Measurements from ENCODE around the gene ID1.
"Not testable (repeated sequence)": the region's sequence is repeated elsewhere in the genome, so short reads cannot be mapped to it uniquely, and the experiment has no call there.

Gene ID1

GRCh38 chr20:31573555-31574321 lies 31.4 kb upstream of the ID1 start:
- DNase-seq (ENCODE audit: low spot score), result no peak

DNA sequence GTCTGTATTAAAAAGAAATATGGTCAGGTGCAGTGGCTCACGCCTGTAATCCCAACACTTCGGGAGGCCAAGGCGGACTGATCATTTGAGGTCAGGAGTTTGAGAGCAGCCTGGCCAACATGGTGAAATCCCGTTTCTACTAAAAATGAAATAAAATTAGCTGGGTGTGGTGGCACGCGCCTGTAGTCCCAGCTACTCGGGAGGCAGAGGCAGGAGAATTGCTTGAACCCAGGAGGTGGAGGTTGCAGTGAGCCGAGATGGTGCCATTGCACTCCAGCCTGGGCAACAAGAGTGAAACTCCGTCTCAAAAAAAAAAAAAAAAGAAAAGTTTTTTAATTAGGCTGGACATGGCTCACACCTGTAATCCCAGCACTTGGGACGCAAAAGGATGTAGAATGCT lies 30.1 kb upstream of the ID1 start:
- not testable (repeated sequence) for DNase-seq (ENCODE audit: low spot score)

- DNase-seq (ENCODE audit: low spot score), result no peak
Observed at GRCh38 chr20:31576751-31577150, 28.3 kb upstream of the ID1 start.

- DNase-seq (ENCODE audit: low spot score), result no peak
Observed at GRCh38 chr20:31577194-31577593, 27.9 kb upstream of the ID1 start.

- no peak for DNase-seq (ENCODE audit: low spot score)
Observed at GRCh38 chr20:31578448-31579138, 26.5 kb upstream of the ID1 start.

- no peak for DNase-seq (ENCODE audit: low spot score)
Observed at GRCh38 chr20:31579245-31579644, 25.8 kb upstream of the ID1 start.

DNA sequence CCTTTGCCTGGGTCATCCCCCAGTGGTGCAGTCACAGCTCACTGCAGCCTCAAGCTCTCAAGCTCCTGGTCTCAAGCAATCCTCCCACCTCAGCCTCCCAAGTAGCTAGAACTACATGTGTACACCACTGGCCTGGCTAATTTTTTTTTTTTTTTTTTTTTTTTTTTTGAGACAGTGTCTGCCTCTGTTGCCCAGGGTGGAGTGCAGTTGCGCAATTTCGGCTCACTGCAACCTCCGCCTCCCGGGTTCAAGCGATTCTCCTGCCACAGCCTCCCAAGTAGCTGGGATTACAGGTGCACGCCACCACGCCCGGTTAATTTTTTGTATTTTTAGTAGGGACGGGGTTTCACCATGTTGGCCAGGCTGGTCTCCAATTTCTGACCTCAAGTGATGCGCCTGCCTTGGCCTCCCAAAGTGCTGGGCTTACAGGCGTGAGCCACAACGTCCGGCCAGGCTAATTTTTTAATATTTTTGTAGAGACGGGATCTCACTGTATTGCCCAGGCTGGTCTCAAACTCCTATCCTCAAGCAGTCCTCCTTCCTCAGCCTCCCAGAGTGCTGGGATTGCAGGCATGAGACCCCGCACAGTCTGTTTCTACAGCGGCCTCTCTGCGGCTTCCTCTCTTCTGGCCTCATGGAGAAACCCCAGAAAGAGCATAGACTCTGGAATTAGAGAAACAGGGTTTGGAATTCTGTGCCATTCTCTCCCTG lies 25.0 kb upstream of the ID1 start:
- DNase-seq (ENCODE audit: low spot score), result not testable (repeated sequence)

DNA sequence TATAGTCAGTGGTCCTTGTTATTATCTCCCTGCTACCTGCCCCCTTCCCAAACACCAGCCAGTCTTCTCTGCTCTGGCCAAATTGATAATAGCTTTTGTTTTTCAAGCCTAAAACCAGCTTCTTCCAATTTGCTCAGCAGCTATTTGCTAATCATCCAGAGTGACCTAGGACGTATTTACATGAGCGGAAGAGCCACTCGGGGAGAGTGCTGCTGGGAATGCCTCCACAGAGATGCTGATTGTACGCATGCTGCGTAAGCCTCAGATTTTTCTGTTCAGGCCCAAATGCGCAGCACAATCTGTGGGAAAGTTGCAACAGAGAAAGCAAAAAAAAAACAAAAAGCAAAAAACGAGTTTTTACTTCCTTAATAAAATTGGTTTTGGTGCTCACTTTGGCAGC lies 24.4 kb upstream of the ID1 start:
- DNase-seq (ENCODE audit: low spot score), result no peak

- no peak for DNase-seq (ENCODE audit: low spot score)
Observed at GRCh38 chr20:31581391-31581790, 23.7 kb upstream of the ID1 start.

- peak; percentile 71 for DNase-seq (ENCODE audit: low spot score)
Observed at GRCh38 chr20:31587545-31588389, 17.3 kb upstream of the ID1 start.

- no peak for DNase-seq (ENCODE audit: low spot score)
Observed at GRCh38 chr20:31590717-31591225, 14.3 kb upstream of the ID1 start.

DNA sequence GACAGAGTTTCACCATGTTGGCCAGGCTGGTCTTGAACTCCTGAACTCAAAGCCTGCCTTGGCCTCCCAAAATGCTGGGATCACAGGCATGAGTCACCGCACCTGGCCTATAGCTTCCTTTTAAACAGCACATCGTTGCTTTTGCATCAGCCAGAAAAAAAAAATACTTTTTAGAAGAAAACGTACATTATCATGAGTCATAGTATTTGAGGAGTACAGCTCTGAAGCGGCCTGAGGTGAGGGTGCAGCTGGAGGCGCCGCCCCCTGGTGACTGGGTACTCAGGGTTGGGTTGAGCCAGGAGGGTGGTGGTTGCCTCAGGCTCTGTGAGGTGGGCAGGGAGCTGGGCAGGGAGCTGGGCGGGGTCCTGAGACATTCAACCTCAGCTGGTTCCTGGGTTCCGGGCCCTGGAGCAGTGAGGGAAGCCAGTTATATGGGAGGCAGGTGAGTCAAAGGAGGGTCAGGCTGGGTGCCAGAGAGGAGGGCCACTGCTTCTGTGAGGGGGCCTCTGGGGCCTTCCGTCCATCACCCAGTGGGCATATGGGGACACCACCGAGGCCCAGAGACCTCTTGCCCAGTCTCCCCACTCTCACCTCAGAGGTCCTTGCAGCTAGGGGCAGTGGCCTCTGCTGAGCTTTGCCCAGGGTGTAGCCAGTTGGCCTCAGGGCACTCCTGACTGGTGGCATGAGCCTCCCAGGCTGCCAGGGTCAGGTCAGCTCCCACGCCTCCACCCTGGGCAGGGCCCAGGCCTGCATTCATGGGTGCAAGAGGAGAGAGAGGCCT lies 11.7 kb upstream of the ID1 start:
- DNase-seq (ENCODE audit: low spot score), result no peak

DNA sequence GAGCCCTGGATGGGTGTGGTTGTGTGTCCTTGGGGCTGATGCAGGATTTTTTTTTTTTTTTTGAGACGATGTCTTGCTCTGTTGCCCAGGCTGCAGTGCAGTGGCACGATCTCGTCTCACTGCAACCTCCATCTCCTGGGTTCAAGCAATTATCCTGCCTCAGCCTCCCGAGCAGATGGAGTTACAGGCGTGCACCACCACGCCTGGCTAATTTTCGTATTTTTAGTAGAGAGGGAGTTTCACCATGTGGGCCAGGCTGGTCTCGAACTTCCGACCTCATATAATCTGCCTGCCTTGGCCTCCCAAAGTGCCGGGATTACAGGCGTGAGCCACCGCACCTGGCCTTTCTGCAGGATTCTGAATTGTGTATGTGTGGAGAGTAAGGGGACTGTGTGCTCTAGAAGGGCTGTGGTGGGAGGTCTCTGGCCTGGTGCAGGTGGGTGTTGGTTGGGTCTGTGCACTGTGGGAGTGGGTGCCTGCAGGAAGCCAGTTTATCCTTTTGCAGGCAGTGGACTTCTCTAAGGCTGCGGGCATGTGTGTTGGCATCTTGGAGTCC lies 11.0 kb upstream of the ID1 start:
- DNase-seq (ENCODE audit: low spot score), result no peak

- no peak for DNase-seq (ENCODE audit: low spot score)
Observed at GRCh38 chr20:31594558-31595379, 10.3 kb upstream of the ID1 start.

- no peak for DNase-seq (ENCODE audit: low spot score)
Observed at GRCh38 chr20:31595380-31595653, 9.8 kb upstream of the ID1 start.

DNA sequence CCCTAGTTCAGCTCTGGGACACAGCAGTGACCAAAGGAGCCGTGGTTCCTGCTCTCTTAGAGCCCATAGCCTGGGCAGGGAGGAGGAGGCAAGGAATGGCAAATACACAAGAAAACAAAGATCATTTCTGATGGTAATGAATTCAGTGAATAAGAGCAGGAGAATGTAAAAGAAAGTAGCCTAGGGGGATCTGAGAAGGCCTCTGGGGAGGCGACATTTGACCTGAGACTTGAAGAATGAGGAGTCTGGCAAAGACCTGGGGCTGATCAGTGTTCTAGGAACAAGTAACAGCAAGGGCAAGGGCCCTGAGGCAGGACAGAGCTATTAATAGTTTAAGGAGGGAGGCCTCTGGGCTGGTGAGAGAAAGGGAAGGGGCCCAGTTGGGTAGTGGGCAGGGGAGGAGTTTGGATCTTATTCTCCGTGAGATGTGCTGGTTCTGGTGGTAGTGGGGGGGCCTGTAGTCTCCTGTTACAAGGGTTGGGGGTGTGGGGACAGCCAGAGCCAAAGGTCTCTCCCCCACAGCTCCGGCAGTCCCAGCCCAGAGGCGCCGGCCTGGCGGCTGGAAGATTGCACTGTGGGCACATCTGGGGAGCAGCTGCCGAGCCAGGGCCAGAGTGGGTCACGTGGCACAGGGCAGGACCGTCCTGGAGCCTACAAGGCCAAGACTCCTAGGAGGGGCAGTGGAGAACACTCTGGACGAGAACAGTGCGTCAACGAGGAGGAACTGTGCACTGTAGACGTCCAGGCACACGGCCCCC lies 9.3 kb upstream of the ID1 start:
- DNase-seq (ENCODE audit: low spot score), result no peak

GRCh38 chr20:31596412-31596715 lies 8.7 kb upstream of the ID1 start:
- not testable (repeated sequence) for DNase-seq (ENCODE audit: low spot score)

DNA sequence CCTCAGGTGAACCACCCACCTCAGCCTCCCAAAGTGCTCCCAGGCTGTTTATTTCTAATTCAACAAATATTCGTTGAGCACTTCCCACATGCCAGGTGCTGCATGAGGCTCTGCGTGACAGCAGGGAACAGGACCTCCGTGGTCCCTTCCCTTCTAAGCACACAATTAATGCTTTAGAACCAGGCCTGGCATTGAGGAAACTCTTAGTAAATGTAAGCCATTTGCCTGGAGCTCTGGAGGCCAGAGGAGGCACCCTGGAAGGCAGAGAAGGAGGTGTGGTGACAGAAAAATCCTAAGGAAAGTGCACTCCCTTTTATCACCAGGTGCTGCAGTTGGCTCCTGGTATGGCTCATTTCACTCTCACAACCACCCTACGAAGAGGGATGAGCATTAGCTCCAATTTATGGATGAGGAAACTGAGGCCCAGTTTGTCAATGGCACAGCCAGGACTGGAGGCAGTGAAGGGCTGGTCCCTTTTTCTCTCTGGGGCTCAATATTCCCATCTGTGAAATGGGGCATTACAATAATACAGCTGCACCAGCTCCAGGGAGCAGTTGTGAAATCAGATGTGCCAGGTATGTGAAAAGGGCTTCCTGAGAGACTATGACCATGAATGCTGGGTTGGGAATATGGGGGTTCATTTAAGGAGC lies 8.1 kb upstream of the ID1 start:
- DNase-seq (ENCODE audit: low spot score), result no peak

GRCh38 chr20:31597481-31597855 lies 7.6 kb upstream of the ID1 start:
- DNase-seq (ENCODE audit: low spot score), result no peak
